ENCODE results near the gene ITPRID1. TPM values are rescaled to one million over a fixed set of nuclear protein-coding genes. Genes with fewer than 3 reads are reported as not detected.

ITPRID1 gene
- total and polyA plus RNA-seq, 2 of the 13 experiments (the other 11 are each of a cell fraction or from before 2014, with no cell fraction given) = not detected

- TF ChIP-seq, protein P1, sequence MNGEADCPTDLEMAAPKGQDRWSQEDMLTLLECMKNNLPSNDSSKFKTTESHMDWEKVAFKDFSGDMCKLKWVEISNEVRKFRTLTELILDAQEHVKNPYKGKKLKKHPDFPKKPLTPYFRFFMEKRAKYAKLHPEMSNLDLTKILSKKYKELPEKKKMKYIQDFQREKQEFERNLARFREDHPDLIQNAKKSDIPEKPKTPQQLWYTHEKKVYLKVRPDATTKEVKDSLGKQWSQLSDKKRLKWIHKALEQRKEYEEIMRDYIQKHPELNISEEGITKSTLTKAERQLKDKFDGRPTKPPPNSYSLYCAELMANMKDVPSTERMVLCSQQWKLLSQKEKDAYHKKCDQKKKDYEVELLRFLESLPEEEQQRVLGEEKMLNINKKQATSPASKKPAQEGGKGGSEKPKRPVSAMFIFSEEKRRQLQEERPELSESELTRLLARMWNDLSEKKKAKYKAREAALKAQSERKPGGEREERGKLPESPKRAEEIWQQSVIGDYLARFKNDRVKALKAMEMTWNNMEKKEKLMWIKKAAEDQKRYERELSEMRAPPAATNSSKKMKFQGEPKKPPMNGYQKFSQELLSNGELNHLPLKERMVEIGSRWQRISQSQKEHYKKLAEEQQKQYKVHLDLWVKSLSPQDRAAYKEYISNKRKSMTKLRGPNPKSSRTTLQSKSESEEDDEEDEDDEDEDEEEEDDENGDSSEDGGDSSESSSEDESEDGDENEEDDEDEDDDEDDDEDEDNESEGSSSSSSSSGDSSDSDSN (CRISPR knock-in tag; IDR thresholded peaks at IDR 0.05) = no peak
- TF ChIP-seq MBNL3 (CRISPR knock-in tag; conservative IDR thresholded peaks at IDR 0.05) (no peak), ZNF530 (CRISPR knock-in tag; IDR thresholded peaks at IDR 0.05; ENCODE audit: low read depth) (no peak)
Observed at GRCh38 chr7:31476941-31477677, 36.8 kb upstream of the ITPRID1 start (continued).

GRCh38 chr7:31478018-31478417 is 35.9 kb upstream of the ITPRID1 start:
- in situ Hi-C loops (cut with HindIII; ENCODE audit: extremely low pct_ligation_motif_present, low pct_unique_long_range_greater_than_20kb) (loop anchor here (25.0 kb wide), 1 partner anchor 291 kb away; no protein-coding TSS in a partner anchor), intact Hi-C loops (cut with micrococcal nuclease; ENCODE audit: unreplicated experiment) (no loop called here)
- H2AFZ ChIP-seq (ENCODE audit: low read length) = no peak overlapping the region
- no TSS peak for BruUV-seq (replicated peaks)
- POLR2A ChIA-PET = no interaction called here
- H3K27ac ChIP-seq (ENCODE audit: extremely low read length, insufficient read depth, low read length) = no peak overlapping the region
- H3K27me3 ChIP-seq (ENCODE audit: control insufficient read depth in 1 of 2, insufficient read depth in 2 of 2, low read length in 2 of 2) = peaks cover 0 to 3% of the 10 kb centered on the region in 2 experiments; a peak in 2 of 5 replicates
- no peaks in the 10 kb centered on the region for H3K36me3 ChIP-seq (replicated peaks in 1 of 2; ENCODE audit: control insufficient read depth in 1 of 2, insufficient read depth in 2 of 2, low read length in 2 of 2)
- 4% methylated on average over 3 of the region's 3 CpGs for WGBS (ENCODE audit: low lambda C conversion rate)
- no peak overlapping the region for H3K4me2 ChIP-seq (ENCODE audit: low read depth, low read length)
- ATAC-seq (no peak), DNase-seq (ENCODE audit: low spot score) (no peak), FAIRE-seq (no peak)
- H3K4me1 ChIP-seq (ENCODE audit: insufficient read depth, low read length) = no peaks in the 10 kb centered on the region
- H3K4me3 ChIP-seq (replicated peaks in 1 of 3; ENCODE audit: insufficient read depth in 1 of 3, low read depth in 2 of 3, low read length in 3 of 3) = no peak overlapping the region
- no peaks in the 10 kb centered on the region for H3K79me2 ChIP-seq (ENCODE audit: insufficient read depth, low read length)
- H3K9me3 ChIP-seq (ENCODE audit: low read length) = no peaks in the 10 kb centered on the region
- H3K9ac ChIP-seq (ENCODE audit: insufficient read depth, low read depth, low read length) = no peak overlapping the region
- H4K20me1 ChIP-seq (ENCODE audit: insufficient read depth, low read length) = no peaks in the 10 kb centered on the region
- CTCF ChIA-PET (ENCODE audit: low intra/inter-chr PET ratio, low total read pairs) = no interaction called here
- TF ChIP-seq PATZ1 (CRISPR knock-in tag; IDR thresholded peaks at IDR 0.05) (no peak), GLI4 (CRISPR knock-in tag; IDR thresholded peaks at IDR 0.05; ENCODE audit: borderline replicate concordance) (no peak), HOXA9 (CRISPR knock-in tag; IDR thresholded peaks at IDR 0.05; ENCODE audit: borderline replicate concordance) (no peak), ZNF687 (CRISPR knock-in tag; IDR thresholded peaks at IDR 0.05) (no peak)
- TF ChIP-seq, protein P1 (CRISPR knock-in tag; IDR thresholded peaks at IDR 0.05) = no peak

All from HepG2 (cell line).